ENCODE measurements around the gene IQGAP1. TPM values are rescaled to one million over a fixed set of nuclear protein-coding genes. Genes with fewer than 3 reads are reported as not detected.

Gene IQGAP1
- total and polyA plus RNA-seq, 2 of the 4 experiments (the other 2 are of a cell fraction), result 87.5 to 207 TPM

DNA sequence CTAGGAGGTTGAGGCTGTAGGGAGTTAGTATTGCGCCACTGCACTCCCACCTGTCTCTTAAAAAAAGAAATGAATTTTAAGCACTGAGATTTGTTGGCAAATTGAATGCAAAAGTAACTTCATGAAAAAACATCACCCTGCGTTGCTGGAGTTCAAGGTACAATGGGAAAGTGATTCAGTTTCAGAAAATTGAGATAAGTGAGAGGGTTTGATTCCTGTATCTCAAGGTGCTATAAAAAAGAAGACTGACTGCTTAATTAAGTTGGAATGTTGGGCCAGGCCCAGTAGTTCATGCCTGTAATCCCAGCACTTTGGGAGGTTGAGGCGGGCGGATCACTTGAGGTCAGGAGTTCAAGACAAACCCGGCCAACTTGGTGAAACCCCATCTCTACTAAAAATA is 39.1 kb downstream of the IQGAP1 start:
- H3K27me3 ChIP-seq (ENCODE audit: control insufficient read depth, insufficient read depth, low read length), result no peaks in the 10 kb centered on the region
- H2AFZ ChIP-seq (replicated peaks; ENCODE audit: low read length, poor library complexity), result no peak overlapping the region
- H4K8ac ChIP-seq (ENCODE audit: low read depth in 2 of 2, low read length in 2 of 2), result no peak overlapping the region
- no peak overlapping the region for H3K27ac ChIP-seq (ENCODE audit: insufficient read depth, low read length)
- peaks cover 6% of the 10 kb centered on the region for H3K36me3 ChIP-seq (ENCODE audit: control insufficient read depth, insufficient read depth, low read length)
- in situ Hi-C loops (cut with MboI; ENCODE audit: low sequenced_read_pairs), result no loop called here
- H3K9me3 ChIP-seq (ENCODE audit: control insufficient read depth, insufficient read depth, low read length), result no peaks in the 10 kb centered on the region
- H2AK5ac ChIP-seq (ENCODE audit: low read depth, low read length), result no peak overlapping the region
- peaks cover 15% of the 10 kb centered on the region for H3K9me1 ChIP-seq (ENCODE audit: insufficient read depth, low read length)
- ChIA-PET CTCF (no interaction called here), POLR2A (ENCODE audit: unreplicated experiment) (no interaction called here)
- WGBS, 2 experiments (ENCODE audit: extremely low coverage in 2 of 2, insufficient read length in 1 of 2), result 87% methylated on average over 3 of the region's 5 CpGs; no CpG with 5 or more reads in 1 of the 2 experiments
- no peak overlapping the region for H4K5ac ChIP-seq (ENCODE audit: low read depth, low read length)
- no peak overlapping the region for H3K4me2 ChIP-seq (ENCODE audit: low read depth, low read length)
- H3K14ac ChIP-seq (replicated peaks; ENCODE audit: low read depth, low read length), result no peak overlapping the region
- no peak overlapping the region for H2BK5ac ChIP-seq (ENCODE audit: low read depth, low read length, poor library complexity, severe bottlenecking)
- BruUV-seq (replicated peaks), result no TSS peak
- H3K23ac ChIP-seq (ENCODE audit: low read depth, low read length), result no peak overlapping the region
- no peak overlapping the region for H2BK20ac ChIP-seq (ENCODE audit: low read depth, low read length)
- no peak overlapping the region for H4K91ac ChIP-seq (ENCODE audit: insufficient read depth, low read depth, low read length)
- H3K18ac ChIP-seq (ENCODE audit: low read depth, low read length), result no peak overlapping the region
- no peak overlapping the region for H2AK9ac ChIP-seq (replicated peaks; ENCODE audit: low read depth, low read length, poor library complexity)
- DNase-seq, result no peak
- dilution Hi-C loops (cut with HindIII; ENCODE audit: low sequenced_read_pairs, unreplicated experiment), result no loop called here
- peaks cover 6% of the 10 kb centered on the region for H3K4me1 ChIP-seq (ENCODE audit: control insufficient read depth, insufficient read depth, low read length)
- H3K56ac ChIP-seq (ENCODE audit: extremely low read depth, insufficient read depth, low read length), result no peak overlapping the region
- ATAC-seq (ENCODE audit: low read depth), result no peak
- H3K79me1 ChIP-seq (ENCODE audit: low read depth in 1 of 2, low read length in 2 of 2), result peaks cover 13 to 58% of the 10 kb centered on the region in 2 experiments
- H3K4me3 ChIP-seq (ENCODE audit: insufficient read depth, low read depth, low read length), result no peak overlapping the region
- H2BK120ac ChIP-seq (ENCODE audit: low read depth, low read length), result no peak overlapping the region
- H4K20me1 ChIP-seq (ENCODE audit: insufficient read depth, low read length), result peaks cover 29% of the 10 kb centered on the region
- no peak overlapping the region for H3K4ac ChIP-seq (ENCODE audit: low read depth, low read length)
- no peak overlapping the region for H2BK15ac ChIP-seq (ENCODE audit: low read depth, low read length)
- TF ChIP-seq RCOR1 (IDR thresholded peaks at IDR 0.05; ENCODE audit: insufficient replicate concordance, low read length), result no peak
- TF ChIP-seq, protein P1, sequence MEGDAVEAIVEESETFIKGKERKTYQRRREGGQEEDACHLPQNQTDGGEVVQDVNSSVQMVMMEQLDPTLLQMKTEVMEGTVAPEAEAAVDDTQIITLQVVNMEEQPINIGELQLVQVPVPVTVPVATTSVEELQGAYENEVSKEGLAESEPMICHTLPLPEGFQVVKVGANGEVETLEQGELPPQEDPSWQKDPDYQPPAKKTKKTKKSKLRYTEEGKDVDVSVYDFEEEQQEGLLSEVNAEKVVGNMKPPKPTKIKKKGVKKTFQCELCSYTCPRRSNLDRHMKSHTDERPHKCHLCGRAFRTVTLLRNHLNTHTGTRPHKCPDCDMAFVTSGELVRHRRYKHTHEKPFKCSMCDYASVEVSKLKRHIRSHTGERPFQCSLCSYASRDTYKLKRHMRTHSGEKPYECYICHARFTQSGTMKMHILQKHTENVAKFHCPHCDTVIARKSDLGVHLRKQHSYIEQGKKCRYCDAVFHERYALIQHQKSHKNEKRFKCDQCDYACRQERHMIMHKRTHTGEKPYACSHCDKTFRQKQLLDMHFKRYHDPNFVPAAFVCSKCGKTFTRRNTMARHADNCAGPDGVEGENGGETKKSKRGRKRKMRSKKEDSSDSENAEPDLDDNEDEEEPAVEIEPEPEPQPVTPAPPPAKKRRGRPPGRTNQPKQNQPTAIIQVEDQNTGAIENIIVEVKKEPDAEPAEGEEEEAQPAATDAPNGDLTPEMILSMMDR (conservative IDR thresholded peaks at IDR 0.05; ENCODE audit: low read depth, low read length), result no peak
- H3K9ac ChIP-seq (ENCODE audit: low read depth, low read length), result no peak overlapping the region
- intact Hi-C loops (cut with micrococcal nuclease), result no loop called here
